ENCODE results near the gene ZBTB16.

DNA sequence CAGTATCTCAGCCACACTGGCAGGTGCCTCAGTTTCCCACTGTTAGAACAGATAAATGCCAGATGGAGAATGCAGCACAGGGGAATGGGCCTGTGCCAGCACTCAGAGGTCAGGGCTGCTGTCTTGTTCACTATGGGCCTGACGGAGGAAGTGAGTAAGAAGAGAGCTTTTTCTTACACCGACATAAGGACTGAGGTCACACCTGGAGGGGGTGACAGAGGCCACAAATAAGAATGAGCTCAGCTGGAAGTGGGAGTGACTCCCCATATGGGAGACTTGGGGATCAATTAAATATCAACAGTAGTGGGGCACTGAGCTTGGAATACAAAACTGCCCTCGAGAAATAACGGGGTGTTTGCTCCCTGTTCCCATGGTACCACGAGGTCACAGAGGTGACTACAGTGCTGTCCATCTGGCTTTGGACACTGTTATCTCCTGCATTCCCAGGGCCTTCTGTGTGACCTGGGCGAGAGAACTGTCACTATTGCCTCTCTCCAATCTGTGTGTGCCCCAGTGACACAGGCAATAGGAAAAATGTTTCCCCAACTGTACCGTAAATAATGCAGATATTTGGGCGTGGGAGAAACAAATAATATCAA lies 142.6 kb downstream of the ZBTB16 start:
- TF ChIP-seq, protein P1, sequence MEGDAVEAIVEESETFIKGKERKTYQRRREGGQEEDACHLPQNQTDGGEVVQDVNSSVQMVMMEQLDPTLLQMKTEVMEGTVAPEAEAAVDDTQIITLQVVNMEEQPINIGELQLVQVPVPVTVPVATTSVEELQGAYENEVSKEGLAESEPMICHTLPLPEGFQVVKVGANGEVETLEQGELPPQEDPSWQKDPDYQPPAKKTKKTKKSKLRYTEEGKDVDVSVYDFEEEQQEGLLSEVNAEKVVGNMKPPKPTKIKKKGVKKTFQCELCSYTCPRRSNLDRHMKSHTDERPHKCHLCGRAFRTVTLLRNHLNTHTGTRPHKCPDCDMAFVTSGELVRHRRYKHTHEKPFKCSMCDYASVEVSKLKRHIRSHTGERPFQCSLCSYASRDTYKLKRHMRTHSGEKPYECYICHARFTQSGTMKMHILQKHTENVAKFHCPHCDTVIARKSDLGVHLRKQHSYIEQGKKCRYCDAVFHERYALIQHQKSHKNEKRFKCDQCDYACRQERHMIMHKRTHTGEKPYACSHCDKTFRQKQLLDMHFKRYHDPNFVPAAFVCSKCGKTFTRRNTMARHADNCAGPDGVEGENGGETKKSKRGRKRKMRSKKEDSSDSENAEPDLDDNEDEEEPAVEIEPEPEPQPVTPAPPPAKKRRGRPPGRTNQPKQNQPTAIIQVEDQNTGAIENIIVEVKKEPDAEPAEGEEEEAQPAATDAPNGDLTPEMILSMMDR (IDR thresholded peaks at IDR 0.05), result no peak
- TF ChIP-seq POLR2A (IDR thresholded peaks at IDR 0.05), result no peak

Data from uterus (tissue), 2 donors.